H9 (cell line): ENCODE data around the gene CUBN. TPM values are rescaled to one million over a fixed set of nuclear protein-coding genes. Genes with fewer than 3 reads are reported as not detected.

ENCODE experiments used
- DNase-seq: peaks from one replicate; pipeline ENCODE4 v3.0.0-alpha.2; 2017
- H2AFZ ChIP-seq: one replicate; pipeline ENCODE4 v1.6.1; 2013; ENCODE audit warnings: mild to moderate bottlenecking, low read length, control low read depth, moderate library complexity
- H2AK5ac ChIP-seq: 2 replicates; pipeline ENCODE4 v1.6.1; 2013; ENCODE audit warnings: low read length, control low read depth, mixed read lengths; ENCODE audit not compliant: insufficient read length
- H2BK120ac ChIP-seq: one replicate; pipeline ENCODE4 v1.6.1; 2013; ENCODE audit warnings: low read depth, mild to moderate bottlenecking, low read length, control low read depth, inconsistent platforms; ENCODE audit not compliant: poor library complexity, severe bottlenecking
- H2BK12ac ChIP-seq: 2 replicates; pipeline ENCODE4 v1.6.1; 2013; ENCODE audit warnings: low read length, control low read depth, mixed read lengths, low read depth; ENCODE audit not compliant: insufficient read length
- H2BK15ac ChIP-seq: 2 replicates; pipeline ENCODE4 v1.6.1; 2013; ENCODE audit warnings: low read depth, low read length, control low read depth
- H2BK20ac ChIP-seq: one replicate; pipeline ENCODE4 v1.6.1; 2013; ENCODE audit warnings: low read depth, mild to moderate bottlenecking, low read length, control low read depth, inconsistent platforms; ENCODE audit not compliant: poor library complexity, severe bottlenecking
- H2BK5ac ChIP-seq: 2 replicates; pipeline ENCODE4 v1.6.1; 2013; ENCODE audit warnings: low read length, control low read depth, mixed read lengths; ENCODE audit not compliant: insufficient read length
- H3K14ac ChIP-seq: 2 replicates; pipeline ENCODE4 v1.6.1; 2013; ENCODE audit warnings: low read length, control low read depth; ENCODE audit not compliant: insufficient read depth
- H3K18ac ChIP-seq: 2 replicates; pipeline ENCODE4 v1.6.1; 2013; ENCODE audit warnings: low read depth, mild to moderate bottlenecking, mixed read lengths, low read length, control low read depth; ENCODE audit not compliant: insufficient read length
- H3K23ac ChIP-seq: 2 replicates; pipeline ENCODE4 v1.6.1; 2013; ENCODE audit warnings: low read length, control low read depth, mixed read lengths, low read depth; ENCODE audit not compliant: insufficient read length
- H3K23me2 ChIP-seq: 2 replicates; pipeline ENCODE4 v1.6.1; 2013; ENCODE audit warnings: low read depth, mild to moderate bottlenecking, mixed read lengths, low read length, control low read depth; ENCODE audit not compliant: insufficient read length, poor library complexity, severe bottlenecking
- H3K27ac ChIP-seq: 2 replicates; pipeline ENCODE4 v1.5.1; 2013; ENCODE audit warnings: low read length, control low read depth, mixed read lengths, low read depth; ENCODE audit not compliant: insufficient read length
- H3K27me3 ChIP-seq: 2 replicates; pipeline ENCODE4 v1.6.1; 2013; ENCODE audit warnings: low read length, control low read depth, inconsistent platforms; ENCODE audit not compliant: insufficient read depth
- H3K4ac ChIP-seq: 2 replicates; pipeline ENCODE4 v1.6.1; 2013; ENCODE audit warnings: low read depth, mild to moderate bottlenecking, control low read depth, inconsistent platforms, low read length, moderate library complexity
- H3K4me1 ChIP-seq: 2 replicates; pipeline ENCODE4 v1.6.1; 2013; ENCODE audit warnings: low read length, control low read depth, inconsistent platforms; ENCODE audit not compliant: insufficient read depth
- H3K4me2 ChIP-seq: 2 replicates; pipeline ENCODE4 v1.6.1; 2013; ENCODE audit warnings: low read length, control low read depth, mixed read lengths; ENCODE audit not compliant: insufficient read length, insufficient read depth
- H3K56ac ChIP-seq: 2 replicates; pipeline ENCODE4 v1.6.1; 2013; ENCODE audit warnings: low read depth, mild to moderate bottlenecking, mixed read lengths, low read length, control low read depth; ENCODE audit not compliant: insufficient read length
- H3K79me1 ChIP-seq: 2 replicates; pipeline ENCODE4 v1.6.1; 2013; ENCODE audit warnings: low read depth, mild to moderate bottlenecking, moderate library complexity, low read length, control low read depth, inconsistent platforms; ENCODE audit not compliant: insufficient read depth, poor library complexity, severe bottlenecking
- H3K79me2 ChIP-seq: 2 replicates; pipeline ENCODE4 v1.6.1; 2013; ENCODE audit warnings: low read length, control low read depth, inconsistent platforms; ENCODE audit not compliant: insufficient read depth
- H3K9ac ChIP-seq: 2 replicates; pipeline ENCODE4 v1.6.1; 2013; ENCODE audit warnings: low read length, control low read depth, mixed read lengths; ENCODE audit not compliant: insufficient read length; ENCODE audit errors: extremely low read depth
- H3K9me3 ChIP-seq: one replicate; pipeline ENCODE4 v1.6.1; 2013; ENCODE audit warnings: low read depth, low read length, inconsistent platforms; ENCODE audit not compliant: control insufficient read depth
- H3T11ph ChIP-seq: one replicate; pipeline ENCODE4 v1.6.1; 2013; ENCODE audit warnings: mild to moderate bottlenecking, low read length, control low read depth, inconsistent platforms
- H4K20me1 ChIP-seq: one replicate; pipeline ENCODE4 v1.6.1; 2013; ENCODE audit not compliant: control insufficient read depth, insufficient read length, insufficient read depth
- H4K5ac ChIP-seq: 2 replicates; pipeline ENCODE4 v1.6.1; 2013; ENCODE audit warnings: low read depth, mild to moderate bottlenecking, mixed read lengths, low read length, control low read depth; ENCODE audit not compliant: insufficient read length
- H4K8ac ChIP-seq: replicated peaks from 2 replicates; pipeline ENCODE4 v1.6.1; 2013; ENCODE audit warnings: low read length, control low read depth, mixed read lengths, low read depth; ENCODE audit not compliant: insufficient read length
- H4K91ac ChIP-seq: 2 replicates; pipeline ENCODE4 v1.6.1; 2013; ENCODE audit warnings: low read depth, mild to moderate bottlenecking, moderate library complexity, mixed read lengths, low read length, control low read depth; ENCODE audit not compliant: insufficient read length
- H3K27ac Mint-ChIP-seq, 3 experiments: 2 replicates in 2 of 3; 3 replicates in 1 of 3; pipeline ENCODE4 v1.8.0; 2020 to 2021; ENCODE audit warnings: mixed read lengths in 3 of 3, mild to moderate bottlenecking in 1 of 3, moderate library complexity in 1 of 3
- H3K27me3 Mint-ChIP-seq: 2 replicates; pipeline ENCODE4 v1.8.0; 2021; ENCODE audit warnings: low read depth, mild to moderate bottlenecking, moderate library complexity, mixed read lengths
- H3K36me3 Mint-ChIP-seq, 3 experiments: 2 replicates in 2 of 3; 3 replicates in 1 of 3; pipeline ENCODE4 v1.8.0; 2020 to 2021; ENCODE audit warnings: low read depth in 3 of 3, mixed read lengths in 3 of 3; ENCODE audit not compliant: insufficient read depth in 1 of 3
- H3K4me1 Mint-ChIP-seq, 2 experiments: 2 replicates each; pipeline ENCODE4 v1.8.0; 2020; ENCODE audit warnings: mixed read lengths in 2 of 2
- H3K4me3 Mint-ChIP-seq, 2 experiments: 2 replicates in 1 of 2; 3 replicates in 1 of 2; pipeline ENCODE4 v1.8.0; 2020 to 2021; ENCODE audit warnings: mild to moderate bottlenecking in 2 of 2, mixed read lengths in 2 of 2, moderate library complexity in 1 of 2
- H3K9me3 Mint-ChIP-seq, 2 experiments: 2 replicates in 1 of 2; 3 replicates in 1 of 2; pipeline ENCODE4 v1.8.0; 2020; ENCODE audit warnings: mild to moderate bottlenecking in 2 of 2, mixed read lengths in 2 of 2, moderate library complexity in 1 of 2
- CTCF ChIP-seq: fragments of 200-600 bp; sonication (generic); conservative IDR thresholded peaks from 3 replicates; pipeline ENCODE4 v1.8.0; 2021; ENCODE audit warnings: antibody characterized with exemption, mild to moderate bottlenecking
- WGBS: extraction: QIAGEN DNeasy Blood & Tissue Kit; methylation state at CpG from one replicate; pipeline ENCODE4 v1.1.7; 2013; ENCODE audit warnings: missing lambda C conversion rate, low lambda C conversion rate, mixed read lengths; ENCODE audit not compliant: insufficient read length; ENCODE audit errors: extremely low coverage; 5-methylcytosine and 5-hydroxymethylcytosine counted together
- total RNA-seq: library from RNA; stranded (reverse); gene quantifications from 2 replicates; pipeline ENCODE4 v1.2.1, GENCODE V29; 2021

CUBN gene
- total RNA-seq, 1 experiment from 2014 or later, result 0.26 TPM

- Mint-ChIP-seq H3K4me1 (no peaks in the 10 kb centered on the region), H3K27me3 (no peaks in the 10 kb centered on the region), H3K9me3 (no peaks in the 10 kb centered on the region), H3K36me3 (no peaks in the 10 kb centered on the region), H3K4me3 (no peak overlapping the region), H3K27ac (no peak overlapping the region)
- no peak overlapping the region for H3K14ac ChIP-seq
- H2BK12ac ChIP-seq, result no peak overlapping the region
- no peaks in the 10 kb centered on the region for H3K79me1 ChIP-seq
- no peak overlapping the region for H3K56ac ChIP-seq
- no peak overlapping the region for H3K4ac ChIP-seq
- H3K9me3 ChIP-seq, result no peaks in the 10 kb centered on the region
- no peak overlapping the region for H4K91ac ChIP-seq
- no peak overlapping the region for H3K27ac ChIP-seq
- no peaks in the 10 kb centered on the region for H4K20me1 ChIP-seq
- DNase-seq, result no peak
- H2BK5ac ChIP-seq, result no peak overlapping the region
- H2BK120ac ChIP-seq, result no peak overlapping the region
- H3K23ac ChIP-seq, result no peak overlapping the region
- no peak for TF ChIP-seq CTCF
- H3K23me2 ChIP-seq, result no peaks in the 10 kb centered on the region
- no peak overlapping the region for H2BK15ac ChIP-seq
- no CpG with 5 or more reads among the region's 2 CpGs for WGBS
- H2AFZ ChIP-seq, result no peak overlapping the region
- H3K9ac ChIP-seq, result no peak overlapping the region
- no peak overlapping the region for H4K5ac ChIP-seq
- no peak overlapping the region for H2AK5ac ChIP-seq
- H3T11ph ChIP-seq, result no peak overlapping the region
- H3K79me2 ChIP-seq, result no peaks in the 10 kb centered on the region
- no peak overlapping the region for H4K8ac ChIP-seq
- H3K4me1 ChIP-seq, result no peaks in the 10 kb centered on the region
- no peak overlapping the region for H3K18ac ChIP-seq
- H3K27me3 ChIP-seq, result no peaks in the 10 kb centered on the region
- H2BK20ac ChIP-seq, result no peak overlapping the region
- H3K4me2 ChIP-seq, result no peak overlapping the region
These were observed 27.4 kb upstream of the CUBN start for GRCh38 chr10:17157024-17157423.
